Subcutaneous abdominal adipose tissue (tissue), 5 donors: ENCODE data around the gene OPCML.

Source experiments
- H3K27ac ChIP-seq: one replicate; pipeline ENCODE4 v1.7.0; 2013; ENCODE audit warnings: low read depth, mild to moderate bottlenecking, inconsistent platforms, low read length, moderate library complexity
- H3K27me3 ChIP-seq, 5 donors: one replicate each; pipeline ENCODE4 v1.7.0; 2013; ENCODE audit warnings: low read length in 5 of 5, inconsistent platforms in 1 of 5; ENCODE audit not compliant: control insufficient read depth in 5 of 5, insufficient read depth in 4 of 5
- H3K36me3 ChIP-seq, 5 donors: one replicate each; pipeline ENCODE4 v1.7.0; 2013; ENCODE audit warnings: low read length in 5 of 5; ENCODE audit not compliant: control insufficient read depth in 5 of 5, insufficient read depth in 5 of 5
- H3K4me1 ChIP-seq, 5 donors: one replicate each; pipeline ENCODE4 v1.7.0; 2013; ENCODE audit warnings: low read length in 5 of 5, mild to moderate bottlenecking in 3 of 5, moderate library complexity in 1 of 5; ENCODE audit not compliant: control insufficient read depth in 5 of 5, insufficient read depth in 5 of 5
- H3K4me3 ChIP-seq, 5 donors: one replicate each; pipeline ENCODE4 v1.7.0; 2013; ENCODE audit warnings: low read length in 5 of 5, low read depth in 1 of 5
- H3K9ac ChIP-seq, 5 donors: one replicate each; pipeline ENCODE4 v1.7.0; 2013; ENCODE audit warnings: low read length in 5 of 5, mild to moderate bottlenecking in 4 of 5, moderate library complexity in 3 of 5
- H3K9me3 ChIP-seq, 5 donors: one replicate each; pipeline ENCODE4 v1.7.0; 2013; ENCODE audit warnings: low read length in 5 of 5; ENCODE audit not compliant: control insufficient read depth in 5 of 5
- donor health status: healthy.
- donor health status: healthy.
- donor health status: healthy.
- donor health status: healthy.
- donor health status: healthy.

Gene OPCML

DNA sequence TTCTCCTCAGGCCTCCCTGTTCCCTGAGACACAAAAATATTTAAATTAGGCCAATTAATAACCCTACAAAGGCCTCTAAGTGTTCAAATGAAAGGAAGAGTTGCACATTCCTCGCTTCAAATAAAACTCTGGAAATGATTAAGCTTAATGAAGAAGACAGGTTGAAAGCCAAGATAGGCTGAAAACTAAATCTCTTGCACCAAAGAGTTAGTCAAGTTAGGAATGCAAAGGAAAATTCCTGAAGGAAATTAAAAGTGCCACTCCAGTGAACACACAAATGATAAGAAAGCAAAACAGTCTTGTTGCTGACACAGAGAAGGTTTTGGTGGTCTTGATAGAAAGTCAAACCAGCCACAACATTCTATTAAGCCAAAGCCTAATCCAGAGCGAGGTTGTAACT is 574.4 kb downstream of the OPCML start:
- H3K4me3 ChIP-seq: no peak overlapping the region
- H3K27ac ChIP-seq: no peak overlapping the region
- H3K9me3 ChIP-seq: no peaks in the 10 kb centered on the region
- peaks cover 0 to 3% (median 0%) of the 10 kb centered on the region in 5 donors for H3K27me3 ChIP-seq
- H3K4me1 ChIP-seq: peaks cover 0 to 8% (median 0%) of the 10 kb centered on the region in 5 donors
- H3K36me3 ChIP-seq: no peaks in the 10 kb centered on the region
- no peak overlapping the region for H3K9ac ChIP-seq

DNA sequence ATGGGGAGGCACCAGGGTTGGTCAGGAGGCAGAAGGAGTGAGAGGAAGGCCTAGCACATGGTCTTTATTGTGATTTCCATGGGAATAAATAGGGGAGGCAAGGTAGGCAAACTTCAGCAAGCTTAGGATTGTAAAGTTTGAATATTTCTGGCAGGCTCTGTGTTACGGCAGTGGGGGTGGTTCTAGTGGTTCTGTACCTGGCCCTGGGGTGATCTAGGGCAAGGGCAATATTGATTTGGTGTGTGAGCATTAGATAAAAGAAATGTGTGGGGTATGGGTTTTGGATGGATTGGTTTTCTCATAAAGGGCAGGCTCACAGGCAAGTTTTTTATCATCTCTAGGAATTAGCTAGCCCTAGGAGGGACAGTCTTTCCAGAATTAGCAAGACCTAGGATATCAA is 584.0 kb downstream of the OPCML start:
- no peaks in the 10 kb centered on the region for H3K36me3 ChIP-seq
- H3K9me3 ChIP-seq: peaks cover 2 to 6% (median 4%) of the 10 kb centered on the region in 5 donors
- peaks cover 7 to 15% (median 10%) of the 10 kb centered on the region in 5 donors for H3K27me3 ChIP-seq
- H3K4me3 ChIP-seq: no peak overlapping the region
- H3K4me1 ChIP-seq: peaks cover 0 to 7% (median 6%) of the 10 kb centered on the region in 5 donors
- no peak overlapping the region for H3K9ac ChIP-seq
- H3K27ac ChIP-seq: no peak overlapping the region

DNA sequence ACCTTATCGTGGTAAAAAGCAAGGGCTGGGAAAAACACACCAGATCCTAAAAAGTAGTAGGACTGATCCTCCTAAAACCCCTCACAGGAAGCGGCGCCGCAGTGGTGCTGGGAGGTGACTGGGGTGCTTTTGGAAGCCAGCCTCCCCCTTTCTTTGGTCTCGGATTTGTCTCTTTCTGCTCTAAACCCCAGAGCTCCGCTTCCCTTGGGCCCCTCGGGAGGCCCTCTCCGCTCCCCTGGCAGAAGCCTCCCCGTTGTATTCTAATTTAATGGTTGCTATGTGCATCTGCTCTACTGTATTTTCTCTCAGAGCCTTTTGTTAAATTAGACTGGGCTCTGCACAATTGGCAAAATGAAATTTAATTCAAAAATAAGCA is 587.7 kb downstream of the OPCML start:
- Histone ChIP-seq H3K9me3 (no peaks in the 10 kb centered on the region), H3K27me3 (peaks cover 16 to 31% (median 22%) of the 10 kb centered on the region in 5 donors), H3K27ac (no peak overlapping the region), H3K9ac (no peak overlapping the region), H3K4me3 (peak overlapping the region in 1 of 5 donors; percentile 50), H3K4me1 (peaks cover 0 to 15% (median 8%) of the 10 kb centered on the region in 5 donors), H3K36me3 (no peaks in the 10 kb centered on the region)

DNA sequence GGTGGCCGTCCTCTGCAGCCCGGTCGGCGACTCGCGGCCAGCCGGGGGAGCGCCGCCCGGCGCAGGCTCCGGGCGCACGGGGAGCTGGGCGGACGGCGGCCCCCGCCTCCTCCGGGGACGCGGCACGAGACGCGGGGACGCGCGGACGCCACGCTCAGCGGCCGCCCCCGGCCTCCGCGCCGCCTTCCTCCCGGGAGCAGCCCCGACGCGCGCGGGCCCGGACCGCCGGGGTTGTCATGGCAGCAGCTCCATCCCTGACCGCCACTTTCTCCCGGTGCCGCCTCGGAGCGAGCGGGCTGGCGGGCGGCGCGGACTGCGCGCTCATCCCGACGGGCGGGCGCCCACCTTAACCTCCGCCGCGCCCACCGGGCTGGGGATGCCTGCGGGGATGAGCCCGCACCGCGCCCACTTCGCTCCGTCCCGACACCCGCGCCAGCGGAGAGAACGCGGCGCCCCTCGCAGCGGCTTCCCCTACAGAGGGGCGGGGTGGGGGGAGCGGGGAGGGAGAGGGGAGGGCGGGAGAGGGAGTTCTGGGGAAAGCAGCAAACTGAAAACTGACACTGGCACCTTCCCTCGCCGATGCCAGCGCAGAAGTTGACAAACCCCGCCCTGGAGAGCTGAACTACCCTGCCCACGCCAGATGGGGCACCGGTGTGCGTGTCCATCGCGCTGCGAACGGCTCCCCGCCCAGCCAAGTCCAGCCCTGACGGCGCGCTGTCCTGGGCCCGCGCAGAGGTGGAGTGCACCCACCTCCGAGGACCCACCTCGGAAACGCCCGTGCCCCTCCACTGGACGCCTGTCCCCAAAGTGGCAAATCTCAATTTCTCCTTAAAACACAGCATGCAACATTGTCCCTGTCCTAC is 588.4 kb downstream of the OPCML start:
- no peak overlapping the region for H3K27ac ChIP-seq
- peaks cover 0 to 15% (median 8%) of the 10 kb centered on the region in 5 donors for H3K4me1 ChIP-seq
- peak overlapping the region in 2 of 5 donors; percentile 24 to 50 for H3K4me3 ChIP-seq
- H3K36me3 ChIP-seq: no peaks in the 10 kb centered on the region
- H3K9me3 ChIP-seq: no peaks in the 10 kb centered on the region
- H3K9ac ChIP-seq: no peak overlapping the region
- peaks cover 16 to 31% (median 22%) of the 10 kb centered on the region in 5 donors for H3K27me3 ChIP-seq

- Histone ChIP-seq H3K36me3 (no peaks in the 10 kb centered on the region), H3K9me3 (no peaks in the 10 kb centered on the region), H3K4me1 (peaks cover 0 to 15% (median 8%) of the 10 kb centered on the region in 5 donors), H3K27me3 (peaks cover 16 to 31% (median 22%) of the 10 kb centered on the region in 5 donors), H3K9ac (no peak overlapping the region), H3K27ac (no peak overlapping the region), H3K4me3 (peak overlapping the region in 1 of 5 donors; percentile 24)
Measured at GRCh38 chr11:132943357-132943705, 589.0 kb downstream of the OPCML start.

- H3K4me1 ChIP-seq: peaks cover 0 to 16% (median 9%) of the 10 kb centered on the region in 5 donors
- H3K4me3 ChIP-seq: no peak overlapping the region
- H3K27ac ChIP-seq: no peak overlapping the region
- no peaks in the 10 kb centered on the region for H3K9me3 ChIP-seq
- no peaks in the 10 kb centered on the region for H3K36me3 ChIP-seq
- H3K9ac ChIP-seq: no peak overlapping the region
- peaks cover 16 to 31% (median 22%) of the 10 kb centered on the region in 5 donors for H3K27me3 ChIP-seq
Measured at GRCh38 chr11:132942611-132943356, 589.5 kb downstream of the OPCML start.

- H3K9me3 ChIP-seq: no peaks in the 10 kb centered on the region
- H3K27me3 ChIP-seq: peaks cover 16 to 33% (median 22%) of the 10 kb centered on the region in 5 donors
- H3K4me3 ChIP-seq: no peak overlapping the region
- H3K9ac ChIP-seq: no peak overlapping the region
- no peaks in the 10 kb centered on the region for H3K36me3 ChIP-seq
- peaks cover 0 to 26% (median 9%) of the 10 kb centered on the region in 5 donors for H3K4me1 ChIP-seq
- H3K27ac ChIP-seq: no peak overlapping the region
Measured at GRCh38 chr11:132941761-132942160, 590.5 kb downstream of the OPCML start.

GRCh38 chr11:132941024-132941646 is 591.2 kb downstream of the OPCML start:
- Histone ChIP-seq H3K4me1 (peaks cover 0 to 30% (median 9%) of the 10 kb centered on the region in 5 donors), H3K9me3 (no peaks in the 10 kb centered on the region), H3K4me3 (no peak overlapping the region), H3K9ac (no peak overlapping the region), H3K27ac (no peak overlapping the region), H3K36me3 (no peaks in the 10 kb centered on the region), H3K27me3 (peaks cover 16 to 33% (median 22%) of the 10 kb centered on the region in 5 donors)

DNA sequence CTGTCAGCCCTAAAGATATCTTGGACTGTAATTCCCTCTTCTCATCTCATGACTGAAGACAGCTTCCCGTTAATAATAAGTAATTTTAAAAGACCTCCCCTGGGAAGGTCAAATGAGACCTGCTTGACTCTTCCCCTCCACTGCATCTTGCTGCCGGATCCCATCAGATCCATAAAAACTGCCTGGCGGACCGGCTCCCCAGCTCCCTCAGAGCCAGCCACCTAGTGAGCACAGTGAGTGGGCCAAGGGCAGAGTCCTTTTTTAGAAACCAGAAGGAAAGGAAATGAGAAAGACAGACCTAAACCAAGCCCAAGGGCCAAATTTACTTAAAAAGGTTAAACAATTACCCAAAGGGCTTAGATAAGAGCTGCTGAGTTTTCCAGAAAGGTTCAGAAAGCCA is 595.3 kb downstream of the OPCML start:
- no peak overlapping the region for H3K9ac ChIP-seq
- H3K27ac ChIP-seq: no peak overlapping the region
- H3K4me3 ChIP-seq: no peak overlapping the region
- peaks cover 0 to 8% (median 5%) of the 10 kb centered on the region in 5 donors for H3K27me3 ChIP-seq
- H3K9me3 ChIP-seq: no peaks in the 10 kb centered on the region
- H3K36me3 ChIP-seq: no peaks in the 10 kb centered on the region
- H3K4me1 ChIP-seq: peaks cover 0 to 21% (median 0%) of the 10 kb centered on the region in 5 donors
